Neuronal stem cell (in vitro differentiated cells): ENCODE data around the gene LIMS1.

ENCODE experiments used
- DNase-seq: peaks from one replicate; pipeline ENCODE4 v3.0.0-alpha.2; 2013; ENCODE audit warnings: low spot score
- H2AFZ ChIP-seq: one replicate; pipeline ENCODE4 v1.6.1; 2013; ENCODE audit warnings: mild to moderate bottlenecking, low read length, inconsistent platforms
- H2AK5ac ChIP-seq: 2 replicates; pipeline ENCODE4 v1.6.1; 2013; ENCODE audit warnings: low read depth, mild to moderate bottlenecking, inconsistent platforms, low read length, moderate library complexity, mixed read lengths
- H2BK120ac ChIP-seq: 2 replicates; pipeline ENCODE4 v1.6.1; 2013; ENCODE audit warnings: low read depth, mild to moderate bottlenecking, inconsistent platforms, low read length, moderate library complexity, mixed read lengths
- H2BK12ac ChIP-seq: one replicate; pipeline ENCODE4 v1.6.1; 2013; ENCODE audit warnings: low read length, inconsistent platforms
- H2BK15ac ChIP-seq: 2 replicates; pipeline ENCODE4 v1.6.1; 2013; ENCODE audit warnings: mild to moderate bottlenecking, low read length, inconsistent platforms, mixed read lengths
- H2BK5ac ChIP-seq: one replicate; pipeline ENCODE4 v1.6.1; 2013; ENCODE audit warnings: inconsistent platforms, mild to moderate bottlenecking, low read length, moderate library complexity
- H3K14ac ChIP-seq: one replicate; pipeline ENCODE4 v1.6.1; 2013; ENCODE audit warnings: low read length, inconsistent platforms
- H3K18ac ChIP-seq: 2 replicates; pipeline ENCODE4 v1.6.1; 2013; ENCODE audit warnings: low read length, inconsistent platforms
- H3K23ac ChIP-seq: 2 replicates; pipeline ENCODE4 v1.6.1; 2013; ENCODE audit warnings: low read depth, mild to moderate bottlenecking, mixed read lengths, low read length, inconsistent platforms; ENCODE audit not compliant: poor library complexity
- H3K27ac ChIP-seq: replicated peaks from 3 replicates; pipeline ENCODE4 v1.5.1; 2013; ENCODE audit warnings: low read length, inconsistent platforms
- H3K27me3 ChIP-seq, 3 experiments: 2 replicates each; pipeline ENCODE4 v1.6.1; 2013; ENCODE audit warnings: low read length in 3 of 3, mild to moderate bottlenecking in 2 of 3, inconsistent platforms in 1 of 3, low read depth in 1 of 3, mixed read lengths in 1 of 3, moderate library complexity in 1 of 3; ENCODE audit not compliant: control insufficient read depth in 3 of 3, insufficient read depth in 3 of 3
- H3K36me3 ChIP-seq, 2 donors: replicated peaks in 1 of 2; 2 replicates each; pipeline ENCODE4 v1.6.1; 2013; ENCODE audit warnings: low read length in 2 of 2; ENCODE audit not compliant: control insufficient read depth in 2 of 2, insufficient read depth in 2 of 2
- H3K4ac ChIP-seq: 2 replicates; pipeline ENCODE4 v1.6.1; 2013; ENCODE audit warnings: inconsistent platforms, mild to moderate bottlenecking, low read length, moderate library complexity
- H3K4me1 ChIP-seq, 2 donors: 1 replicate in 1 of 2; 2 replicates in 1 of 2; pipeline ENCODE4 v1.6.1; 2013; ENCODE audit warnings: low read length in 2 of 2, low read depth in 1 of 2; ENCODE audit not compliant: control insufficient read depth in 2 of 2, insufficient read depth in 1 of 2
- H3K4me2 ChIP-seq: one replicate; pipeline ENCODE4 v1.6.1; 2013; ENCODE audit warnings: mild to moderate bottlenecking, low read length, inconsistent platforms; ENCODE audit not compliant: insufficient read depth, poor library complexity, severe bottlenecking
- H3K4me3 ChIP-seq, 2 donors: 2 replicates each; pipeline ENCODE4 v1.5.1; 2013; ENCODE audit warnings: low read length in 2 of 2, mild to moderate bottlenecking in 2 of 2, inconsistent platforms in 1 of 2, moderate library complexity in 1 of 2
- H3K79me1 ChIP-seq: one replicate; pipeline ENCODE4 v1.6.1; 2013; ENCODE audit warnings: low read depth, mild to moderate bottlenecking, inconsistent platforms, low read length, moderate library complexity
- H3K9ac ChIP-seq: one replicate; pipeline ENCODE4 v1.6.1; 2013; ENCODE audit warnings: mild to moderate bottlenecking, low read depth, low read length, inconsistent platforms; ENCODE audit not compliant: poor library complexity
- H3K9me3 ChIP-seq, 2 donors: replicated peaks in 1 of 2; 2 replicates each; pipeline versions ENCODE3 to v1.6.1; 2013; ENCODE audit warnings: low read length in 2 of 2, mild to moderate bottlenecking in 2 of 2, inconsistent platforms in 1 of 2, low read depth in 1 of 2, mixed read lengths in 1 of 2, moderate library complexity in 1 of 2; ENCODE audit not compliant: control insufficient read depth in 2 of 2, insufficient read depth in 1 of 2
- H4K8ac ChIP-seq: one replicate; pipeline ENCODE4 v1.6.1; 2013; ENCODE audit warnings: low read depth, mild to moderate bottlenecking, inconsistent platforms, low read length, moderate library complexity
- H4K91ac ChIP-seq: one replicate; pipeline ENCODE4 v1.6.1; 2013; ENCODE audit warnings: low read length, low read depth, mild to moderate bottlenecking, inconsistent platforms; ENCODE audit not compliant: poor library complexity
- WGBS, 2 donors: extraction: QIAGEN DNeasy Blood & Tissue Kit; methylation state at CpG; one replicate each; pipeline ENCODE4 v1.1.7; 2013; ENCODE audit warnings: missing lambda C conversion rate in 2 of 2, mixed read lengths in 1 of 2; ENCODE audit not compliant: insufficient read length in 2 of 2, insufficient replicate concordance in 1 of 2; ENCODE audit errors: extremely low coverage in 2 of 2; 5-methylcytosine and 5-hydroxymethylcytosine counted together

The LIMS1 gene

GRCh38 chr2:108585436-108585835 lies 51.2 kb downstream of the LIMS1 start:
- Histone ChIP-seq H2BK120ac (no peak overlapping the region), H3K9me3 (no peaks in the 10 kb centered on the region), H3K36me3 (no peaks in the 10 kb centered on the region), H4K8ac (no peak overlapping the region), H3K9ac (no peak overlapping the region), H2BK12ac (no peak overlapping the region), H3K4me1 (peaks cover 0 to 6% of the 10 kb centered on the region in 2 donors), H3K4ac (no peak overlapping the region), H3K18ac (no peak overlapping the region), H3K14ac (no peak overlapping the region), H3K4me3 (no peak overlapping the region), H2AK5ac (no peak overlapping the region), H4K91ac (no peak overlapping the region), H3K27me3 (no peaks in the 10 kb centered on the region), H3K27ac (no peak overlapping the region), H3K23ac (no peak overlapping the region), H3K79me1 (peaks cover 2% of the 10 kb centered on the region), H2BK15ac (no peak overlapping the region), H3K4me2 (no peak overlapping the region), H2BK5ac (no peak overlapping the region), H2AFZ (no peak overlapping the region)
- no peak for DNase-seq
- WGBS, 2 donors: no CpG with 5 or more reads among the region's 4 CpGs

GRCh38 chr2:108586116-108586515 lies 51.8 kb downstream of the LIMS1 start:
- H2BK12ac ChIP-seq: no peak overlapping the region
- no peak overlapping the region for H2AFZ ChIP-seq
- H4K8ac ChIP-seq: no peak overlapping the region
- H3K18ac ChIP-seq: no peak overlapping the region
- no peak overlapping the region for H3K4me3 ChIP-seq
- peaks cover 2% of the 10 kb centered on the region for H3K79me1 ChIP-seq
- no peak overlapping the region for H2BK5ac ChIP-seq
- no peak overlapping the region for H4K91ac ChIP-seq
- no peak overlapping the region for H3K14ac ChIP-seq
- H3K4me1 ChIP-seq: peaks cover 0 to 9% of the 10 kb centered on the region in 2 donors
- H2AK5ac ChIP-seq: no peak overlapping the region
- H2BK15ac ChIP-seq: no peak overlapping the region
- H3K23ac ChIP-seq: no peak overlapping the region
- no peak overlapping the region for H3K4me2 ChIP-seq
- no peak overlapping the region for H3K9ac ChIP-seq
- DNase-seq: no peak
- H3K4ac ChIP-seq: no peak overlapping the region
- H2BK120ac ChIP-seq: no peak overlapping the region
- WGBS, 2 donors: no CpG with 5 or more reads among the region's 7 CpGs
- H3K27ac ChIP-seq: no peak overlapping the region
- H3K9me3 ChIP-seq: no peaks in the 10 kb centered on the region
- H3K36me3 ChIP-seq: no peaks in the 10 kb centered on the region
- H3K27me3 ChIP-seq: no peaks in the 10 kb centered on the region

GRCh38 chr2:108586631-108587030 lies 52.4 kb downstream of the LIMS1 start:
- H3K4me2 ChIP-seq: no peak overlapping the region
- no peaks in the 10 kb centered on the region for H3K9me3 ChIP-seq
- DNase-seq: no peak
- H3K36me3 ChIP-seq: no peaks in the 10 kb centered on the region
- no peak overlapping the region for H3K4me3 ChIP-seq
- peaks cover 2% of the 10 kb centered on the region for H3K79me1 ChIP-seq
- no peak overlapping the region for H2AFZ ChIP-seq
- no peak overlapping the region for H3K27ac ChIP-seq
- no peaks in the 10 kb centered on the region for H3K27me3 ChIP-seq
- H2AK5ac ChIP-seq: no peak overlapping the region
- no peak overlapping the region for H2BK5ac ChIP-seq
- H3K4ac ChIP-seq: no peak overlapping the region
- no peak overlapping the region for H3K9ac ChIP-seq
- no peak overlapping the region for H3K18ac ChIP-seq
- H3K4me1 ChIP-seq: peaks cover 0 to 9% of the 10 kb centered on the region in 2 donors
- H3K14ac ChIP-seq: no peak overlapping the region
- no peak overlapping the region for H2BK12ac ChIP-seq
- no peak overlapping the region for H2BK15ac ChIP-seq
- no peak overlapping the region for H4K91ac ChIP-seq
- no CpG with 5 or more reads among the region's 5 CpGs for WGBS, 2 donors
- H4K8ac ChIP-seq: no peak overlapping the region
- H3K23ac ChIP-seq: no peak overlapping the region
- no peak overlapping the region for H2BK120ac ChIP-seq

GRCh38 chr2:108587621-108588020 lies 53.4 kb downstream of the LIMS1 start:
- Histone ChIP-seq H2AFZ (no peak overlapping the region), H4K8ac (no peak overlapping the region), H3K36me3 (no peaks in the 10 kb centered on the region), H3K9ac (no peak overlapping the region), H3K27me3 (no peaks in the 10 kb centered on the region), H2AK5ac (no peak overlapping the region), H3K4me1 (peaks cover 0 to 9% of the 10 kb centered on the region in 2 donors), H3K4ac (no peak overlapping the region), H3K79me1 (peaks cover 2% of the 10 kb centered on the region), H3K14ac (no peak overlapping the region), H3K27ac (no peak overlapping the region), H3K4me3 (no peak overlapping the region), H2BK15ac (no peak overlapping the region), H3K23ac (no peak overlapping the region), H2BK120ac (no peak overlapping the region), H2BK5ac (no peak overlapping the region), H2BK12ac (no peak overlapping the region), H3K18ac (no peak overlapping the region), H3K9me3 (no peaks in the 10 kb centered on the region), H4K91ac (no peak overlapping the region), H3K4me2 (no peak overlapping the region)
- no peak for DNase-seq
- no CpG with 5 or more reads among the region's 6 CpGs for WGBS, 2 donors
